Stomach (tissue), 9 donors: ENCODE results near the gene COQ4. TPM values are rescaled to one million over a fixed set of nuclear protein-coding genes. Genes with fewer than 3 reads are reported as not detected.

Experiments used
- DNase-seq, 2 donors: peaks; one replicate each; pipeline versions ENCODE4 v3.0.0 to v3.0.0-alpha.2; 2013 to 2019
- H3K27ac ChIP-seq, 5 donors: fragments of 200-600 bp in 4 of 5; sonication (generic) in 4 of 5; one replicate each; pipeline ENCODE4 v1.5.1; 2013 to 2019; ENCODE audit warnings: mild to moderate bottlenecking in 1 of 5, moderate library complexity in 1 of 5
- H3K27me3 ChIP-seq, 3 donors: fragments of 200-600 bp; sonication (generic); one replicate each; pipeline ENCODE4 v1.5.1; 2017 to 2019; ENCODE audit warnings: mixed run types in 1 of 3
- H3K36me3 ChIP-seq, 4 donors: fragments of 200-600 bp; sonication (generic); 1 replicate in 3 of 4; 2 replicates in 1 of 4; pipeline ENCODE4 v1.5.1; 2016 to 2019
- H3K4me1 ChIP-seq, 4 donors: fragments of 200-600 bp; sonication (generic); one replicate each; pipeline ENCODE4 v1.5.1; 2016 to 2019
- H3K4me3 ChIP-seq, 4 donors: fragments of 200-600 bp; sonication (generic) in 3 of 4; one replicate each; pipeline ENCODE4 v1.5.1; 2016 to 2019; ENCODE audit warnings: mild to moderate bottlenecking in 1 of 4
- H3K9me3 ChIP-seq, 4 donors: fragments of 200-600 bp; sonication (generic); one replicate each; pipeline ENCODE4 v1.5.1; 2016 to 2019
- EP300 ChIP-seq: sonication (generic); formaldehyde crosslinking; IDR thresholded peaks from one replicate; pipeline ENCODE4 v1.6.1; 2017; ENCODE audit warnings: antibody characterized with exemption
- POLR2A ChIP-seq, 4 donors: fragments of 450-650 bp; IDR thresholded peaks; one replicate each; pipeline ENCODE4 v1.6.1; 2016; ENCODE audit warnings: antibody characterized with exemption in 4 of 4, control low read depth in 2 of 4, mild to moderate bottlenecking in 1 of 4, moderate library complexity in 1 of 4
- POLR2AphosphoS5 ChIP-seq, 3 donors: sonication (generic); formaldehyde crosslinking; IDR thresholded peaks; one replicate each; pipeline ENCODE4 v1.6.1; 2016; ENCODE audit warnings: antibody characterized with exemption in 3 of 3
- WGBS, 5 donors: extraction: QIAGEN DNeasy Blood & Tissue Kit in 3 of 5; methylation state at CpG; one replicate each; pipeline versions ENCODE4 v1.1.5 to v1.1.7; 2013 to 2018; 5-methylcytosine and 5-hydroxymethylcytosine counted together
- intact Hi-C: fragments of 100-400 bp; cut with DNase I; formaldehyde crosslinking; loops from one replicate; pipeline ENCODE4 v1.15.1; 2023; ENCODE audit warnings: low total_unique reads
- polyA plus RNA-seq, 3 donors: library from polyadenylated mRNA; stranded (reverse); fragments of 200-250 nt; gene quantifications; one replicate each; pipeline ENCODE4 v1.2.3, GENCODE V29; 2013
- total RNA-seq, 5 donors: library from RNA; depleted of rRNA; stranded (reverse); fragments of >200 nt; gene quantifications; one replicate each; pipeline versions ENCODE4 v1.1.0 to v1.2.3, GENCODE V29; 2014 to 2016
- TF ChIP-seq, protein P1 (sequence below), 7 experiments: fragments of 450-650 bp in 4 of 7; fragments of 200-600 bp in 3 of 7; sonication (generic) in 3 of 7; IDR thresholded peaks; one replicate each; pipeline ENCODE4 v1.5.1; 2016 to 2019; ENCODE audit warnings: antibody characterized with exemption in 7 of 7, control low read depth in 2 of 7, mild to moderate bottlenecking in 1 of 7
- donor health status: healthy with polysubstance abuse.
- donor health status: Bipolar disorder and iron deficiency.
- donor health status: healthy.

The COQ4 gene
- total and polyA plus RNA-seq, 8 donors = 10.5 to 156 (median 63.7) TPM

DNA sequence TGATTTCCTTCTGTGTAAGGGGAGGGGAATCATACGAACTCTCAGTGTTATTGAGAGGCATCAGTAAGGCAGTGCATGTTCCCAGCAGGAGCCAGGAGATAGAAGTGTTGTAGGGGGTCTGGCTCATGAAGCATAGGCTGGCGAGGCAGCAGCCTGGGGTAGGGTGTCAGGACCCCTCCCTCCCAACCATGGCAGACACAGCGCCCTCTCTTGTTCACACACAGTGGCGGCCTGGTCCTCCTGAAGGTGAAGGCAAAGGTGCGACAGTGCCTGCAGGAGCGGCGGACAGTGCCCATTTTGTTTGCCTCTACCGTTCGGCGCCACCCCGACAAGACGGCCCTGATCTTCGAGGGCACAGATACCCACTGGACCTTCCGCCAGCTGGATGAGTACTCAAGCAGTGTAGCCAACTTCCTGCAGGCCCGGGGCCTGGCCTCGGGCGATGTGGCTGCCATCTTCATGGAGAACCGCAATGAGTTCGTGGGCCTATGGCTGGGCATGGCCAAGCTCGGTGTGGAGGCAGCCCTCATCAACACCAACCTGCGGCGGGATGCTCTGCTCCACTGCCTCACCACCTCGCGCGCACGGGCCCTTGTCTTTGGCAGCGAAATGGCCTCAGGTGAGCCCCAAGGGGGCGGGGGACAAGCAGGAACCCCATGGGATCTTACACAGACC, 22.4 kb downstream of the COQ4 start:
- H3K9me3 ChIP-seq = no peaks in the 10 kb centered on the region
- peaks cover 45 to 80% (median 77%) of the 10 kb centered on the region in 4 donors for H3K36me3 ChIP-seq
- H3K27ac ChIP-seq = no peak overlapping the region
- H3K27me3 ChIP-seq = no peaks in the 10 kb centered on the region
- intact Hi-C loops = no loop called here
- no peak overlapping the region for H3K4me3 ChIP-seq
- no peak for DNase-seq
- TF ChIP-seq, protein P1, sequence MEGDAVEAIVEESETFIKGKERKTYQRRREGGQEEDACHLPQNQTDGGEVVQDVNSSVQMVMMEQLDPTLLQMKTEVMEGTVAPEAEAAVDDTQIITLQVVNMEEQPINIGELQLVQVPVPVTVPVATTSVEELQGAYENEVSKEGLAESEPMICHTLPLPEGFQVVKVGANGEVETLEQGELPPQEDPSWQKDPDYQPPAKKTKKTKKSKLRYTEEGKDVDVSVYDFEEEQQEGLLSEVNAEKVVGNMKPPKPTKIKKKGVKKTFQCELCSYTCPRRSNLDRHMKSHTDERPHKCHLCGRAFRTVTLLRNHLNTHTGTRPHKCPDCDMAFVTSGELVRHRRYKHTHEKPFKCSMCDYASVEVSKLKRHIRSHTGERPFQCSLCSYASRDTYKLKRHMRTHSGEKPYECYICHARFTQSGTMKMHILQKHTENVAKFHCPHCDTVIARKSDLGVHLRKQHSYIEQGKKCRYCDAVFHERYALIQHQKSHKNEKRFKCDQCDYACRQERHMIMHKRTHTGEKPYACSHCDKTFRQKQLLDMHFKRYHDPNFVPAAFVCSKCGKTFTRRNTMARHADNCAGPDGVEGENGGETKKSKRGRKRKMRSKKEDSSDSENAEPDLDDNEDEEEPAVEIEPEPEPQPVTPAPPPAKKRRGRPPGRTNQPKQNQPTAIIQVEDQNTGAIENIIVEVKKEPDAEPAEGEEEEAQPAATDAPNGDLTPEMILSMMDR (IDR thresholded peaks at IDR 0.05) = no peak
- TF ChIP-seq POLR2A (IDR thresholded peaks at IDR 0.05) = no peak
- TF ChIP-seq EP300 = no peak
- no peak for TF ChIP-seq POLR2AphosphoS5 (IDR thresholded peaks at IDR 0.05)
- peaks cover 0 to 16% (median 15%) of the 10 kb centered on the region in 4 donors for H3K4me1 ChIP-seq
- WGBS, 5 donors = 89 to 96% (median 94%) methylated on average over 16 to 28 of the region's 28 CpGs

- intact Hi-C loops = no loop called here
- Histone ChIP-seq H3K27me3 (no peaks in the 10 kb centered on the region), H3K36me3 (peaks cover 50 to 95% (median 88%) of the 10 kb centered on the region in 4 donors), H3K27ac (no peak overlapping the region), H3K9me3 (no peaks in the 10 kb centered on the region), H3K4me3 (no peak overlapping the region), H3K4me1 (no peaks in the 10 kb centered on the region)
- WGBS, 5 donors = 81 to 98% (median 87%) methylated on average over 2 of the region's 2 CpGs
- DNase-seq = no peak
- TF ChIP-seq POLR2A (IDR thresholded peaks at IDR 0.05) = no peak
- no peak for TF ChIP-seq EP300
- no peak for TF ChIP-seq POLR2AphosphoS5 (IDR thresholded peaks at IDR 0.05)
- TF ChIP-seq, protein P1 (IDR thresholded peaks at IDR 0.05) = no peak
Observed at GRCh38 chr9:128349125-128349524, 26.5 kb downstream of the COQ4 start.

DNA sequence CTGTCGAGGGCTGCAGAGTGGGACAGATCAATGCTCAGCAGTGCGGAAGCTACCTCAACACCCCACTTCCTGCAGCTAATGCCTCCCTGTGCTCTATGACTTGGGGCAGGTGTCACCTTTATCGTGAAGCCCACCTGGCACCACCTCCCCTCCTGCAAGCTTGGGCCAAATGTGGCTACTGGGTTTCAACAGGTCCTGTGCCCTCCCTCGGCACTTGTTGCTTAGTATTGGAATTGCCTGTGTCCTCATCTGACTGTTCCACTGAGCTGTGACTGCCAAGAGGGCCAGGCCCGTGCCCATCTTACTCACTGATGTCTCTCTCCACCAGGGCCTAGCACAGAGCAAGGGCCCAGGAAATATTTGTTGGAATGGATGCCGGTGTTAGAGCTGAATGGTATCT, 27.1 kb downstream of the COQ4 start:
- WGBS, 5 donors = 88 to 95% (median 91%) methylated on average over 5 to 6 of the region's 6 CpGs
- no peak overlapping the region for H3K27ac ChIP-seq
- intact Hi-C loops = no loop called here
- TF ChIP-seq EP300 = no peak
- TF ChIP-seq, protein P1 (IDR thresholded peaks at IDR 0.05) = no peak
- H3K27me3 ChIP-seq = no peaks in the 10 kb centered on the region
- no peak for DNase-seq
- no peaks in the 10 kb centered on the region for H3K9me3 ChIP-seq
- H3K4me3 ChIP-seq = no peak overlapping the region
- H3K4me1 ChIP-seq = no peaks in the 10 kb centered on the region
- peaks cover 46 to 95% (median 88%) of the 10 kb centered on the region in 4 donors for H3K36me3 ChIP-seq

DNA sequence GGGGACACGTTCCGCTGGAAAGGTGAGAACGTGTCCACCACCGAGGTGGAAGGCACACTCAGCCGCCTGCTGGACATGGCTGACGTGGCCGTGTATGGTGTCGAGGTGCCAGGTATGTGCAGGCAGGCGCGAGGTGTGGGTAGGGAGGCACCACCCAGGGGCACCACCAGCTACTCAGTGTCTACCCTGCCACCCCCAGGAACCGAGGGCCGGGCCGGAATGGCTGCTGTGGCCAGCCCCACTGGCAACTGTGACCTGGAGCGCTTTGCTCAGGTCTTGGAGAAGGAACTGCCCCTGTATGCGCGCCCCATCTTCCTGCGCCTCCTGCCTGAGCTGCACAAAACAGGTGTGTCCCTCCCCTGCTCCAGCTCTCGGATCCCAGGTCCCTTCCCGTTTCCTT, 32.8 kb downstream of the COQ4 start:
- no peaks in the 10 kb centered on the region for H3K27me3 ChIP-seq
- no peaks in the 10 kb centered on the region for H3K9me3 ChIP-seq
- no peaks in the 10 kb centered on the region for H3K4me1 ChIP-seq
- WGBS, 5 donors = 94 to 97% (median 96%) methylated on average over 16 to 19 of the region's 19 CpGs
- no peak for DNase-seq
- peaks cover 28 to 87% (median 71%) of the 10 kb centered on the region in 4 donors for H3K36me3 ChIP-seq
- H3K27ac ChIP-seq = no peak overlapping the region
- H3K4me3 ChIP-seq = no peak overlapping the region
- intact Hi-C loops = no loop called here
- no peak for TF ChIP-seq POLR2AphosphoS5 (IDR thresholded peaks at IDR 0.05)
- TF ChIP-seq, protein P1 (IDR thresholded peaks at IDR 0.05) = no peak
- no peak for TF ChIP-seq EP300
- TF ChIP-seq POLR2A (IDR thresholded peaks at IDR 0.05) = no peak
